GM23248 (cell line): ENCODE data around the gene OR10H4. TPM values are rescaled to one million over a fixed set of nuclear protein-coding genes. Genes with fewer than 3 reads are reported as not detected.
"Not testable (repeated sequence)": the region's sequence is repeated elsewhere in the genome, so short reads cannot be mapped to it uniquely, and the experiment has no call there.

Source experiments
- DNase-seq: peaks from one replicate; pipeline ENCODE4 v3.0.0-alpha.2; 2015
- H2AFZ ChIP-seq: fragments of 200-600 bp; sonication (generic); 2 replicates; pipeline ENCODE4 v1.6.1; 2016; ENCODE audit warnings: antibody characterized with exemption
- H3F3A ChIP-seq: fragments of 200-600 bp; sonication (generic); 2 replicates; pipeline ENCODE4 v1.6.1; 2016; ENCODE audit warnings: mild to moderate bottlenecking, antibody characterized with exemption, mixed run types; ENCODE audit not compliant: insufficient read depth
- H3K27ac ChIP-seq: fragments of 200-600 bp; sonication (generic); 2 replicates; pipeline ENCODE4 v1.5.1; 2016; ENCODE audit warnings: mild to moderate bottlenecking
- H3K27me3 ChIP-seq: fragments of 200-600 bp; sonication (generic); replicated peaks from 2 replicates; pipeline ENCODE4 v1.6.1; 2016; ENCODE audit warnings: mild to moderate bottlenecking; ENCODE audit not compliant: insufficient read depth
- H3K36me3 ChIP-seq: fragments of 200-600 bp; sonication (generic); 2 replicates; pipeline ENCODE4 v1.6.1; 2016; ENCODE audit warnings: low read depth, mild to moderate bottlenecking
- H3K4me1 ChIP-seq: fragments of 200-600 bp; sonication (generic); 2 replicates; pipeline ENCODE4 v1.6.1; 2016; ENCODE audit warnings: mild to moderate bottlenecking; ENCODE audit not compliant: insufficient read depth
- H3K4me2 ChIP-seq: fragments of 200-600 bp; sonication (generic); one replicate; pipeline ENCODE4 v1.6.1; 2016; ENCODE audit warnings: mild to moderate bottlenecking; ENCODE audit not compliant: unreplicated experiment
- H3K4me3 ChIP-seq: fragments of 200-600 bp; sonication (generic); 2 replicates; pipeline ENCODE4 v1.5.1; 2016; ENCODE audit warnings: mild to moderate bottlenecking
- H3K79me2 ChIP-seq: fragments of 200-600 bp; sonication (generic); 2 replicates; pipeline ENCODE4 v1.6.1; 2016; ENCODE audit warnings: mild to moderate bottlenecking; ENCODE audit not compliant: insufficient read depth
- H3K9ac ChIP-seq: fragments of 200-600 bp; sonication (generic); 2 replicates; pipeline ENCODE4 v1.6.1; 2016; ENCODE audit warnings: mild to moderate bottlenecking
- H3K9me2 ChIP-seq: fragments of 200-600 bp; sonication (generic); 2 replicates; pipeline ENCODE4 v1.6.1; 2016; ENCODE audit warnings: mixed run types, mild to moderate bottlenecking, moderate library complexity; ENCODE audit not compliant: insufficient read depth
- H3K9me3 ChIP-seq: fragments of 200-600 bp; sonication (generic); one replicate; pipeline ENCODE4 v1.6.1; 2017; ENCODE audit warnings: low read depth
- H4K20me1 ChIP-seq: fragments of 200-600 bp; sonication (generic); 2 replicates; pipeline ENCODE4 v1.6.0; 2016; ENCODE audit not compliant: insufficient read depth
- EZH2 ChIP-seq: fragments of 200-600 bp; sonication (generic); IDR thresholded peaks from 2 replicates; pipeline ENCODE4 v1.6.1; 2018; ENCODE audit warnings: antibody characterized with exemption, mild to moderate bottlenecking; ENCODE audit not compliant: insufficient read depth, poor library complexity, severe bottlenecking
- EZH2phosphoT487 ChIP-seq: fragments of 200-600 bp; sonication (generic); IDR thresholded peaks from 2 replicates; pipeline ENCODE4 v1.6.1; 2018; ENCODE audit warnings: antibody characterized with exemption, moderate library complexity, mild to moderate bottlenecking, low read depth; ENCODE audit not compliant: insufficient read depth
- WGBS, 2 experiments: methylation state at CpG; one replicate each; pipeline ENCODE4 v1.1.6; 2015 to 2017; ENCODE audit warnings: low lambda C conversion rate in 2 of 2, low coverage in 1 of 2; ENCODE audit errors: missing lambda C conversion rate in 2 of 2; 5-methylcytosine and 5-hydroxymethylcytosine counted together
- in situ Hi-C: fragments of 300-500 bp; cut with MboI; formaldehyde crosslinking; loops from 2 replicates; pipeline ENCODE4 v1.15.0; 2020
- polyA plus RNA-seq: library from polyadenylated mRNA; unstranded; fragments of >200 nt; fragmentation: Nextera tagmentation; extraction: Ambion mirVana; gene quantifications from 2 replicates; pipeline ENCODE4 v1.2.1, GENCODE V29; 2016
- total RNA-seq: library from RNA; depleted of rRNA; stranded (reverse); fragments of >200 nt; shearing (Covaris generic); gene quantifications from 2 replicates; pipeline ENCODE4 v1.2.3, GENCODE V29; 2014

OR10H4 gene
- total and polyA plus RNA-seq, 2 experiments from 2014 or later, result not detected

DNA sequence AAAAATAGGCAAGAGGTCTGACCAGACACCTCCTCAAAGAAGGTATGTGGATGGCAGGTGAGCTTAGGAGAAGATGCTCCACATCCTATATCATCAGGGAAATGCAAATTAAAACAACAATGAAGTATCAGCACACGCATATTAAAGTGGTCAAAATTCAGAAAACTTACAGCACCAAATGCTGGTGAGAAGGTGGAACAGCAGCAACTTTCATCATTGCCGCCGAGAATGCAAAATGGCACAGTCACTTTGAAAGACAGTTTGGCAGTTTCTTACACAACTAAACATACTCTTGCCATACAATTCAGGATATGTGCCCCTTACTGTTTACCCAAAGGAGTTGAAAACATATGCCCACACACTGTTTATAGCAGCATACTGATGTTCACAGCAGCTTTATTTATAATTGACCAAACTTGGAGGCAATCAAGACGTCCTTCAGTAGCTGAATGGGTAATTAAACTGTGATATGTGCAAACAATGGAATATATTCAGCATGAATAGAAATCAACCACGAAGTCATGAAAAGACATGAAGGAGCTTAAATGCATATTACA lies 22.5 kb downstream of the OR10H4 start:
- Histone ChIP-seq H3F3A (no peaks in the 10 kb centered on the region), H3K9ac (no peak overlapping the region), H3K9me3 (no peaks in the 10 kb centered on the region), H3K27ac (no peak overlapping the region), H3K4me1 (no peaks in the 10 kb centered on the region), H3K36me3 (no peaks in the 10 kb centered on the region), H3K4me2 (no peak overlapping the region), H3K27me3 (no peaks in the 10 kb centered on the region), H3K9me2 (no peaks in the 10 kb centered on the region), H4K20me1 (no peaks in the 10 kb centered on the region), H3K79me2 (no peaks in the 10 kb centered on the region), H2AFZ (no peak overlapping the region), H3K4me3 (no peak overlapping the region)
- TF ChIP-seq EZH2phosphoT487, result no peak
- TF ChIP-seq EZH2, result no peak
- 33 to 34% methylated on average over 5 of the region's 5 CpGs for WGBS, 2 experiments
- in situ Hi-C loops, result no loop called here
- DNase-seq, result no peak

DNA sequence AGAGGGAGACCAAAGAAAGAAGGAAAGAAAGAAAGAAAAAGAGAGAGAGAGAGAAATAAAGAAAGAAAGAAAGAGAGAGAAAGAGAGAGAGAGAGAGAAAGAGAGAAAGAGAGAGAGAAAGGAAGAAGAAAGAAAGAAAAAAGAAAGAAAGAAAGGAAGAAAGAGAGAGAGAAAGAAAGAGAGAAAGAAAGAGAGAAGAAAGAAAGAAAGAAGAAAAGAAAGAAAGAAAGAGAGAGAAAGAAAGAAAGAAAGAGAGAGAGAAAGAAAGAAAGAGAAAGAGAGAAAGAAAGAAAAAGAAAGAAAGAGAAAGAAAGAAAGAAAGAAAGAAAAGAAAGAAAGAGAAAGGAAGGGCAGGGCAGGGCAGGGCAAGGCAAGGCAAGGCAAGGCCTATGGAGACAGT lies 23.2 kb downstream of the OR10H4 start:
- H3K79me2 ChIP-seq, H3K36me3 ChIP-seq, H3K9me2 ChIP-seq, H3F3A ChIP-seq, H3K9ac ChIP-seq, H2AFZ ChIP-seq, DNase-seq, in situ Hi-C loops, H3K9me3 ChIP-seq, H3K4me1 ChIP-seq, H3K4me3 ChIP-seq, H3K27ac ChIP-seq, H4K20me1 ChIP-seq, H3K27me3 ChIP-seq, H3K4me2 ChIP-seq: not testable (repeated sequence)

DNA sequence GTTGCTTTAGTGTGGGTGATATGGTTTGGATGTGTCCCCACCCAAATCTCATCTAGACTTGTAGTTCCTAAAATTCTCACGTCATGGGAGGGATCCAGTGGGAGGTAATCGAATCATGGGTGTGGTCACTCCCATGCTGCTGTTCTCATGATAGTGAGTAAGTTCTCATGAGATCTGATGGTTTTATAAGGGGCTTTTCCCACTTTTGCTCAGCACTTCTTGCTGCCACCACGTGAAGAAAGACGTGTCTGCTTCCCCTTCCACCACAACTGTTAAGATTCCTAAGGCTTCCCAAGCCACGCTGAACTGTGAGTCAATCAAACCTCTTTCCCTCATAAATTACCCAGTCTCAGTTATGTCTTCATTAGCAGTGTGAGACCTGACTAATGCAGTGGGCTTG lies 26.0 kb downstream of the OR10H4 start:
- in situ Hi-C loops, result no loop called here
- Histone ChIP-seq H4K20me1 (no peaks in the 10 kb centered on the region), H2AFZ (no peak overlapping the region), H3K4me1 (no peaks in the 10 kb centered on the region), H3K9me3 (no peaks in the 10 kb centered on the region), H3K4me3 (no peak overlapping the region), H3K9me2 (no peaks in the 10 kb centered on the region), H3K36me3 (no peaks in the 10 kb centered on the region), H3F3A (no peaks in the 10 kb centered on the region), H3K9ac (no peak overlapping the region), H3K27me3 (no peaks in the 10 kb centered on the region), H3K4me2 (no peak overlapping the region), H3K79me2 (no peaks in the 10 kb centered on the region), H3K27ac (no peak overlapping the region)
- 20 to 21% methylated on average over 5 of the region's 5 CpGs for WGBS, 2 experiments
- TF ChIP-seq EZH2phosphoT487 (no peak), EZH2 (no peak)
- no peak for DNase-seq

DNA sequence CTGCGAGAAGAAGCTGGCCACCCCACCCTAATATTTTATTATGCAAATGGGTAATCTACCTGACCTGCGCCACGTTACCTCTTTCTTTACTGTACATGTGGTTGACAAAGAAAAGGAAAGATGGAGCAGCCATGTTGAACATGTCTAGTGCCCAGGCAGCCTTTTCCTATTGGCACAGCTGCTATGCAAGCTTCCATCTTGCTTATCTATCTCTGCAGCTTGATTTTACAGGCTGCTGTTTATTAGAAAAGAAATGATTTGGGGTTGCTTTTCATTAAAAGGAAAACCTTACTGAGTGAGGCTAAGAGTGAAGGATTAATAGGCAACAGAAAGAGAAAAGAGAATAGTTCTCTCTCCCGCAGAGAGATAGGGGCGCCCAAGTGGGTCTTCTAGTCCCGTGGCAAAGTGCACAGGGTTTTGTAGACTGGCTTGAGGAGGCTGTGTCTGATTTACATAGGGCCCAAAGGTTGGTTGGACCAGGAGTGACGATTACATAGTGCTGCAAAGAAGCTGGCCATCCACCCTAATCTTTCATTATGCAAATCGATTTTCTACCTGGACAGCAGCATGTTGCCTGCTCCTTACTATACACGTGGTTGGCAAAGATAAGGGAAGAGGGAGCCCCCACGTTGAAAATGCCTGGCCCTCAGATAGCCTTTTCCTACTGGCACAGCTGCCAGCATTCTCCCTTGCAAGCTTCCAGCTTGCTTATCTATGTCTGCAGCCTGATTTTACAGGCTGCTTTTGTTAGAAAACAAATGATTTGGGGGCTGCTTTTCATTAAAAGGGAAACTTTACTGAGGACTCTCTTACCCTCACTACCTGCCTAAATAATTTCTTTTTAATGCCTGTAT lies 28.3 kb downstream of the OR10H4 start:
- no peaks in the 10 kb centered on the region for H3K36me3 ChIP-seq
- in situ Hi-C loops, result no loop called here
- H2AFZ ChIP-seq, result no peak overlapping the region
- no peaks in the 10 kb centered on the region for H4K20me1 ChIP-seq
- no peak overlapping the region for H3K27ac ChIP-seq
- no peak overlapping the region for H3K9ac ChIP-seq
- H3K79me2 ChIP-seq, result no peaks in the 10 kb centered on the region
- TF ChIP-seq EZH2phosphoT487 (no peak), EZH2 (no peak)
- no peak for DNase-seq
- 17 to 18% methylated on average over 10 of the region's 10 CpGs for WGBS, 2 experiments
- no peaks in the 10 kb centered on the region for H3F3A ChIP-seq
- no peaks in the 10 kb centered on the region for H3K9me2 ChIP-seq
- no peaks in the 10 kb centered on the region for H3K4me1 ChIP-seq
- H3K4me2 ChIP-seq, result no peak overlapping the region
- no peaks in the 10 kb centered on the region for H3K27me3 ChIP-seq
- H3K9me3 ChIP-seq, result no peaks in the 10 kb centered on the region
- no peak overlapping the region for H3K4me3 ChIP-seq

DNA sequence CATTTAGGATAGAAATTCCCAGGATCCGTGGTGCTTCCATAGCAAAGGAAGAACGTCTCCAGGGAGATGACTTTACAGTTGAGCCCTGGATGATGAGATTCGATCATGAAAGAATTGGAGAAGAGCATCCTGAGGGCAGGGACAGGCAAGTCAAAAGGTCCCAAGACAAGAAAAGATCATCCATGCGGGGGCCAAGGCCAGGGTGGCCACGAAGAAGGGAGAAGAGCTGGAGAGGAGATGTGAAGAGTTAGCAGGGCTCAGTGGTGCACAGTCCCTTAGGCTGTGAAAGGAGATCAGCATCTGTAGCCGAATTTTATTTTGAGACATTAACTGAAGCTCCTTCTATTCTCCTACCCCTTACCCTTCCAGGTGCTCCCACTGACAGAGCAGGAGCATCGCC lies 28.9 kb downstream of the OR10H4 start:
- no peaks in the 10 kb centered on the region for H3K9me2 ChIP-seq
- H3F3A ChIP-seq, result no peaks in the 10 kb centered on the region
- no peak for DNase-seq
- H3K36me3 ChIP-seq, result no peaks in the 10 kb centered on the region
- H4K20me1 ChIP-seq, result no peaks in the 10 kb centered on the region
- no peaks in the 10 kb centered on the region for H3K79me2 ChIP-seq
- 17 to 19% methylated on average over 7 of the region's 7 CpGs for WGBS, 2 experiments
- H3K27me3 ChIP-seq, result no peaks in the 10 kb centered on the region
- in situ Hi-C loops, result no loop called here
- no peak overlapping the region for H3K9ac ChIP-seq
- no peak for TF ChIP-seq EZH2phosphoT487
- TF ChIP-seq EZH2, result no peak
- H3K9me3 ChIP-seq, result no peaks in the 10 kb centered on the region
- no peaks in the 10 kb centered on the region for H3K4me1 ChIP-seq
- H3K4me3 ChIP-seq, result no peak overlapping the region
- no peak overlapping the region for H2AFZ ChIP-seq
- H3K4me2 ChIP-seq, result no peak overlapping the region
- H3K27ac ChIP-seq, result no peak overlapping the region
